NCI-H1694 (cell line): ENCODE data around the gene ZNF526.

Experiments
- DNase-seq: peaks from one replicate; lab custom pipeline; 2025; lab: John Stamatoyannopoulos, UW

The ZNF526 gene

GRCh38 chr19:42219812-42220750, at the start of gene ZNF526:
TSS of gene ZNF526 (plus strand) at chr19:42220312. CDS start at chr19:42224404, 4,092 bp downstream.
- peak; percentile 97 for DNase-seq

DNA sequence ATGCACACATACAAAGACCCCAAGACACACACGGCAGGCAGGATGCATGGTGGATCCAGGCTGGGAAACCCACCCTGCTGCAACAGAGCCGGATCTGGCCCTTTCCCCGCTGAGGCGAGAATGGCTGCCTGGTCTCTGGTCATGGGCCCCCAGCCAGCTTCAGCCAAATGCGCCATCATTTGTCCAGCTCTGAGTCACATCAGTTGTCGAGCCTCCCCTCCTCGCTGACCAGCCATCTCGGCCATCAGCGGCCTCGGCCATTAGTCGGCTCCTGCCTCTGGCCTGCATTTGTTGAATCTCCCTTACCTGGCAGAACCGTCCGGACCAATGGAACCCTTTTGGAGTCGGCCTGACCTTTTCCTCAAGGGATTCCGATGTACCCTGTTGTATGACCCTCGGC, 49.4 kb upstream of the ZNF526 start:
- DNase-seq, result no peak

GRCh38 chr19:42172261-42172660, 47.9 kb upstream of the ZNF526 start:
- no peak for DNase-seq

- no peak for DNase-seq
Observed at GRCh38 chr19:42173695-42174094, 46.4 kb upstream of the ZNF526 start.

GRCh38 chr19:42174188-42174587, 45.9 kb upstream of the ZNF526 start:
- DNase-seq, result no peak

DNA sequence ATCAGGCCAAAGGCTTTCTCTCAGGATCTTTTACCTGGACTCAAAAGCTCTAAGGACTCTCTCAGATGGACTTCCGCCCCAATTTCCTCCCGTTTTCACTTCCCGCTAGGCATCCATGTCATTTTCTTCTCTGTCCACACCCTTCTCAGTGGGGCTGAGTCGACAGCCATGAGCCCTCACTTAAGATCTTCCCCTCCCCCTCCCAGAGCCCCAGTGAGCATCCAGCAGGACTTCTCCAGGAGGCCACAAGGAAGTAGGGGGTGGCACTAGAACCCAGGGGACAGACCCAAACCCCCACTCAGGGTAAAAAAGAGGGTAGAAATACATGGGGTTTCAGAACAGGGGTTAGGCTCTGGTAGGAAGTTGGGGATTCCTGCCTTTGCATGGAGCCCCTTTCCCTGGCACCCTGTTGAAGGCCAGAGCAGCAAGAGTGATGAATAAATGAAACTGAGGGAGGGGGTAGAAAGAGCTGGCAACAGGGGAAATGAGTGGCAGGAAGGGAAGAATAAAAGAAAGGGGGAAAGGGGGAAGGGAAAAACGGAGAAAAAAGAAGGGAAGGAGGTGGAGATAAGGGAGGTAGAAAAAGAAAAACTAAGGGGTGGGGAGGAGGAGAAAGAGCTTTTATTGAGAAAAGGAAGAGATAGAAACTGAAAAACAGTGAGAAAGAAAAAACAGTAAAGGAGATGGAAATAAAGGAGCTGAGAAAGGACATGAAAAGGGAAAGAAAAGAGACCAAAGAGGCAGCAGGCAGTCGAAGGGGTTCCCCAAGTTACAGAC, 45.0 kb upstream of the ZNF526 start:
- no peak for DNase-seq

DNA sequence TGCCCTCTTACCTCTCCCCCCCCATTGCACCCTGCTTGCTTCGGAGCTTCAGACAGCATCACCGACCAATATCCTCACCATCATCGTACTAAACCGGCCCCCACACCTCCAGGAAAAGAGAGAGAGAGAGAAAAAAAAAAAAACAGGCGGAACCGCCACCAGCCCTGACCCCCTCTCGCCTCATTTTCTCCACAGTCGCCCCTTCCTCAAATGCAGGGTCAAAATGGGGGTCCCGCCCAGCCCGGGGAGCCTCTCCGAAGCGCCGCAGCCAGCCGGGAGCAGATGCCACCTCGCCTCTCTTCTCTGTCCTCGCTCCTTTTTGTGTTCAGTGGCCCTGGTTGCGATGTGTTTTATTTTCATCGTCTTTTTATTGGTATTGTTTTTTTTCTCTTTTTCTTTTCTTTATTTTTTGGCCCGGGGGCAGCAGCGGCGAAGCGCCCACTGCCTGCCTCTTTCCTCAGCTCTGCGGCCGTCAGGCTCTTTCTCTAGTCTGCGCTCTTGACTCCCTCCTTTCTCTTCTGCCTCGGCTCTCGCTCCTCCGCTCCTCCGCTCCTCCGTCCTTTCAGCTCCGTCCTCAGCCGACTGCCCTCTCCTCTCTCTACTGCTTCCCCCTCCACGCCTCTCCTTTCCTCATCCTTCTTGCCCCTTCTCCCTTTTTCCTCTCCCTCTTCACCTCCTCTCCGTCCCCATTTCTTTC, 44.0 kb upstream of the ZNF526 start:
- DNase-seq, result no peak

GRCh38 chr19:42176649-42176989, 43.5 kb upstream of the ZNF526 start:
- peak; percentile 71 for DNase-seq

GRCh38 chr19:42176990-42177685, 43.0 kb upstream of the ZNF526 start:
- peak; percentile 71 for DNase-seq

DNA sequence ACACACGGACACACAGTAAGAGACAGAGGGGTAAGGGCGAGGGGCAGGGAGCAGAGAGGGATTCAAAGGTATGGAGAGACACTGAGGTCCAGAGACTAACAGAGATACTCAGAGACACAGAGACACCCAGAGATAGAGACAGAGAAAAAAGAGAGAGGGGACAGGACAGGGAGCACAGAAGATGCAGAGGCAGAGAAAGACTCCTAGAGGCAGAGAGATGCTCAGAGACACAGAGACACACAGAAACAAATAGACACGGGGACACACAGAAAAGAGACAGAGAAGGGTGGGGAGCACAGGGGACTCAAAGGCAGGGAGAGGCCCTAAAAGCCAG, 42.5 kb upstream of the ZNF526 start:
- no peak for DNase-seq

GRCh38 chr19:42178791-42179674, 41.1 kb upstream of the ZNF526 start:
- DNase-seq, result peak; percentile 39

DNA sequence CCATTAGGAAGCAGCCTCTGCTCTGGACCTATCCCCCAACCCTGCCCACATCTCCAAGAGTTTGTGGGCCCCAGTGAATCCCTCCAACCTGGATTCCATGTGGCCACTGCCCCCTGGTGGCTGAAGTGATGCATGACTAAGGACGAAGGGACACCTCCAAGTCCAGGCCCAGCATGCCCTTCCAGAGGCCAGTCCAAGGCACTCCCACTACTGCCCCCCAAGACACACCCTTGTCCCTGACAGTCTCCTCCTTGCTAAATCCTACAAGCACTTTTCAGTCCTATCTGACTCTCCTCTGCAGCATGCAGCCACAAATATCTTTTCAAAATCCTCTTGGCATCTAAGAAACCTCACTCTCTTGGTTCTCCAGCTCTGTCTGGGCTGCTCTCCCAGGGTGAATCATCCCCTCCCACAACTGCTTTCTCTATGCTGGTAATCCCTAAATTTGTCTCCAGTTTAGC, 35.7 kb upstream of the ZNF526 start:
- DNase-seq, result peak; percentile 77

- DNase-seq, result no peak
Observed at GRCh38 chr19:42185277-42185676, 34.8 kb upstream of the ZNF526 start.

DNA sequence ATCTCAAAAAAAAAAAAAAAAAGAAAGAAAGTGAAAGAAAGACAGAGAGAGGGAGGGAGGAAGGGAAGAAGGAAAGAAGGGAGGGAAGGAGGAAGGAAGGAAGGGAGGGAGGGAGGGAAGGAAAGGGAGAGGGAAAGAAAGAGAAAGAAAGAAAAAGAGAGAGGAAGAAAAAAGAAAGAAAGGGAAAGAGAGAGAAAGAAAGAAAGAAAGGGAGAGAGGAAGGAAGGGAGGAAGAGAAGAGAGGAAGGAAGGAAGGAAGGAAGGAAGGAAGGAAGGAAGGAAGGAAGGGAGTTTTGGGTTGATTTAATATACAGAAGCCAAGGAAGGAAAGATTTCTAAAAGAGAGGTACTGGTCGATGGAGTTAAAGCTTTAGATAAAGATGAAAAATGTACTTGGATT, 31.4 kb upstream of the ZNF526 start:
- no peak for DNase-seq

DNA sequence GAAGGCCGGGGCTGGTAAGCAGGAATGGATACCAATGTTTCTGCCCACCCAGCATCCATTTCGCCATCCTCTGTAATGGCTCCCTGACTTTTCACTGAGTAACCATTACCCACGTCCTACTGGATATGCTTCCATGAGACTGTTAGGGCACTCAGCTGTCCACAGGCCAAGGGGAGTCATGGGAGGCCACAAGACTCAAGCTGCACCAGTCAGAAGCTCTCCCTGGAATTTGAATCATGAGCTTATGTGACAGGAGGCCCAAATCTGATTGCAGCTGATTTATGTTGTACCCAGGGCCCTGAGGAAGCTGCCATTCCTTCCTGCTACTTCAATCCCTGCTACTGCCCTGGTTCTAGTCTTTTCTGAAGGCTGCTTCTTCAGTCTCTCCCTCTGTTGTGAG, 31.0 kb upstream of the ZNF526 start:
- DNase-seq, result no peak

DNA sequence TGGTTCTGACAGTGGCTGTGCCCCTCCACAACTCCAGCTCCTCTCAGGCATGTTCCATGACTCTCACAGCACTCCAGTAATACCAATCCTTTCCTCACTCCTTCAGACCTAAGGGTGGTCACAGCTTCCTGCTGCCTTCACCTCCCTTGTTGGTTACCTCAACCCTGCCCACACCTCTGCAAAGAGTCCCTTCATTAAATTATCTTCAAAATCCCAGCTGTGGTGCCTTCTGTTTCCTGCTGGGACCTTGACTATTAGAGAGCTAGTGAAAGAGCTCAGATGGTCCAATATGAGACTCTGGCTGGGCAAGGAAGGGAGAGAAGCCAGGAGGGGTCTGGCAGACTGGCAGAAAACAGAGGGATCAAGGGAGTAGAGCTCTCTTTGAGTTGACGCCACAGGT, 28.8 kb upstream of the ZNF526 start:
- DNase-seq, result no peak

GRCh38 chr19:42191855-42192254, 28.3 kb upstream of the ZNF526 start:
- no peak for DNase-seq

DNA sequence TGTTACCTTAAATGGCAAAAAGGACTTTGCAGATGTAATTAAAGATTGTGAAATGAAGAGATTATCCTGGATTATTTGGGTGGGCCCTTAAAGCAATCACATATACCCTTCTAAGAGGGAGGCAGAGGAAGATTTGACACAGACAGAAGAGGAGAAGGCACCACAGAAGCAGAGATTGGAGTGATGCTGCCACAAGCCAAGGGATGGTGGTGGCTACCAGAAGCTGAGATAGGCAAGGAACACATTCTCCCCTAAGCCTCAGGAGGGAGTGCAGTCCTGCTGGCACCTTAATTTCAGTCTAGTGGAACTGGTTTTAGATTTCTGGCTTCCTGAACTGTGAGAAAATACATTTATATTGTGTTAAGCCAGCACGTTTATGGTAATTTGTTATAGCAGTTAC, 26.8 kb upstream of the ZNF526 start:
- no peak for DNase-seq

GRCh38 chr19:42193706-42194105, 26.4 kb upstream of the ZNF526 start:
- no peak for DNase-seq

GRCh38 chr19:42196011-42197001, 23.8 kb upstream of the ZNF526 start:
- DNase-seq, result no peak
